WTC11 (cell line): ENCODE measurements around the gene TPD52L2.

ENCODE experiments used
- CBFB ChIP-seq: sonication (generic); formaldehyde crosslinking; IDR thresholded peaks from 2 replicates; pipeline ENCODE4 v1.8.1; 2022; ENCODE audit warnings: mild to moderate bottlenecking, low read depth, missing genetic modification reagents
- ELF4 ChIP-seq: sonication (generic); formaldehyde crosslinking; IDR thresholded peaks from 2 replicates; pipeline ENCODE4 v1.8.1; 2022; ENCODE audit warnings: low read depth, mild to moderate bottlenecking, moderate library complexity, missing genetic modification reagents
- ESRRA ChIP-seq: sonication (generic); formaldehyde crosslinking; IDR thresholded peaks from 2 replicates; pipeline ENCODE4 v1.8.1; 2022; ENCODE audit warnings: mild to moderate bottlenecking, missing genetic modification reagents, borderline replicate concordance
- MYBL2 ChIP-seq: sonication (generic); formaldehyde crosslinking; IDR thresholded peaks from 2 replicates; pipeline ENCODE4 v1.8.1; 2023; ENCODE audit warnings: mild to moderate bottlenecking, moderate library complexity, missing genetic modification reagents
- NFYB ChIP-seq: sonication (generic); formaldehyde crosslinking; conservative IDR thresholded peaks from 2 replicates; pipeline ENCODE4 v1.8.0; 2022; ENCODE audit warnings: low read depth, missing genetic modification reagents
- ZNF121 ChIP-seq: sonication (generic); formaldehyde crosslinking; IDR thresholded peaks from 2 replicates; pipeline ENCODE4 v1.8.0; 2023; ENCODE audit warnings: missing genetic modification reagents
- TF ChIP-seq, protein P1 (sequence below): sonication (generic); formaldehyde crosslinking; IDR thresholded peaks from 2 replicates; pipeline ENCODE4 v1.8.1; 2022; ENCODE audit warnings: mild to moderate bottlenecking, missing genetic modification reagents, moderate library complexity, borderline replicate concordance
- TF ChIP-seq, protein P2 (sequence below): fragments of 200-600 bp; IDR thresholded peaks from 2 replicates; pipeline ENCODE4 v1.8.0; 2022; ENCODE audit warnings: antibody characterized with exemption
- TF ChIP-seq, protein P3 (sequence below): fragments of 250-450 bp; sonication (Bioruptor Pico); IDR thresholded peaks from 2 replicates; pipeline ENCODE4 v2.1.2; 2022; ENCODE audit warnings: mild to moderate bottlenecking, moderate library complexity
- TF ChIP-seq, protein P4 (sequence below): sonication (generic); formaldehyde crosslinking; IDR thresholded peaks from 2 replicates; pipeline ENCODE4 v1.8.0; 2023; ENCODE audit warnings: missing genetic modification reagents
- TF ChIP-seq, protein P5 (sequence below): sonication (generic); formaldehyde crosslinking; IDR thresholded peaks from 2 replicates; pipeline ENCODE4 v1.8.1; 2022; ENCODE audit warnings: low read depth, mild to moderate bottlenecking, moderate library complexity, missing genetic modification reagents, borderline replicate concordance

DNA sequence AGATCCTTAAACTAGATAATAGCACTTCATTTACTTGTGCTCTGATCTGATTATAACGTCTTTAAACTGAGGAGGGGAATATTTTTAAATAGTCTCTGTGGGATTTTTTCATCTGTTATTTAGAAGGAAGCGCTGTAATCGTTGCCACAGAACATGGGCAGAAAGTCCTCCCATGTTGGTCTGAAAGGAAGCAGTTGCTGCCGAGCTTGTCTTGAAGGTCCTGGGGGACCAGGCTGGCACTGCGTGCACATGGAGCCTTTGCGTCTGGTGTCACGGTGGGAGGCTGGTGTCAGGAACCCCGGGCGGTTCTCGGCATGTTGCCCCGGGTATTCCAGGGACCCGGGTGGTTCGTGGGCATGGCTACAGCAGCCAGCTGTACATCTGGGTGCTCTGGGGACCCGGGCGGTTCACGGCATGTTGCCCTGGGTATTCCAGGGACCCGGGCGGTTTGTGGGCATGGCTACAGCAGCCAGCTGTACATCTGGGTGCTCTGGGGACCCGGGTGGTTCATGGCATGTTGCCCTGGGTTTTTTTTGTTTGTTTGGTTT, 11.5 kb downstream of the TPD52L2 start:
- TF ChIP-seq, protein P1, sequence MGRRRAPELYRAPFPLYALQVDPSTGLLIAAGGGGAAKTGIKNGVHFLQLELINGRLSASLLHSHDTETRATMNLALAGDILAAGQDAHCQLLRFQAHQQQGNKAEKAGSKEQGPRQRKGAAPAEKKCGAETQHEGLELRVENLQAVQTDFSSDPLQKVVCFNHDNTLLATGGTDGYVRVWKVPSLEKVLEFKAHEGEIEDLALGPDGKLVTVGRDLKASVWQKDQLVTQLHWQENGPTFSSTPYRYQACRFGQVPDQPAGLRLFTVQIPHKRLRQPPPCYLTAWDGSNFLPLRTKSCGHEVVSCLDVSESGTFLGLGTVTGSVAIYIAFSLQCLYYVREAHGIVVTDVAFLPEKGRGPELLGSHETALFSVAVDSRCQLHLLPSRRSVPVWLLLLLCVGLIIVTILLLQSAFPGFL, result no peak
- TF ChIP-seq CBFB (no peak), ESRRA (CRISPR knock-in tag) (no peak), NFYB (CRISPR knock-in tag) (no peak), ZNF121 (no peak), MYBL2 (CRISPR knock-in tag) (no peak), ELF4 (no peak)
- TF ChIP-seq, protein P2, sequence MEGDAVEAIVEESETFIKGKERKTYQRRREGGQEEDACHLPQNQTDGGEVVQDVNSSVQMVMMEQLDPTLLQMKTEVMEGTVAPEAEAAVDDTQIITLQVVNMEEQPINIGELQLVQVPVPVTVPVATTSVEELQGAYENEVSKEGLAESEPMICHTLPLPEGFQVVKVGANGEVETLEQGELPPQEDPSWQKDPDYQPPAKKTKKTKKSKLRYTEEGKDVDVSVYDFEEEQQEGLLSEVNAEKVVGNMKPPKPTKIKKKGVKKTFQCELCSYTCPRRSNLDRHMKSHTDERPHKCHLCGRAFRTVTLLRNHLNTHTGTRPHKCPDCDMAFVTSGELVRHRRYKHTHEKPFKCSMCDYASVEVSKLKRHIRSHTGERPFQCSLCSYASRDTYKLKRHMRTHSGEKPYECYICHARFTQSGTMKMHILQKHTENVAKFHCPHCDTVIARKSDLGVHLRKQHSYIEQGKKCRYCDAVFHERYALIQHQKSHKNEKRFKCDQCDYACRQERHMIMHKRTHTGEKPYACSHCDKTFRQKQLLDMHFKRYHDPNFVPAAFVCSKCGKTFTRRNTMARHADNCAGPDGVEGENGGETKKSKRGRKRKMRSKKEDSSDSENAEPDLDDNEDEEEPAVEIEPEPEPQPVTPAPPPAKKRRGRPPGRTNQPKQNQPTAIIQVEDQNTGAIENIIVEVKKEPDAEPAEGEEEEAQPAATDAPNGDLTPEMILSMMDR, result no peak
- TF ChIP-seq, protein P3, sequence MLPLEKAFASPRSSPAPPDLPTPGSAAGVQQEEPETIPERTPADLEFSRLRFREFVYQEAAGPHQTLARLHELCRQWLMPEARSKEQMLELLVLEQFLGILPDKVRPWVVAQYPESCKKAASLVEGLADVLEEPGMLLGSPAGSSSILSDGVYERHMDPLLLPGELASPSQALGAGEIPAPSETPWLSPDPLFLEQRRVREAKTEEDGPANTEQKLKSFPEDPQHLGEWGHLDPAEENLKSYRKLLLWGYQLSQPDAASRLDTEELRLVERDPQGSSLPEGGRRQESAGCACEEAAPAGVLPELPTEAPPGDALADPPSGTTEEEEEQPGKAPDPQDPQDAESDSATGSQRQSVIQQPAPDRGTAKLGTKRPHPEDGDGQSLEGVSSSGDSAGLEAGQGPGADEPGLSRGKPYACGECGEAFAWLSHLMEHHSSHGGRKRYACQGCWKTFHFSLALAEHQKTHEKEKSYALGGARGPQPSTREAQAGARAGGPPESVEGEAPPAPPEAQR (CRISPR knock-in tag), result no peak
- TF ChIP-seq, protein P4, sequence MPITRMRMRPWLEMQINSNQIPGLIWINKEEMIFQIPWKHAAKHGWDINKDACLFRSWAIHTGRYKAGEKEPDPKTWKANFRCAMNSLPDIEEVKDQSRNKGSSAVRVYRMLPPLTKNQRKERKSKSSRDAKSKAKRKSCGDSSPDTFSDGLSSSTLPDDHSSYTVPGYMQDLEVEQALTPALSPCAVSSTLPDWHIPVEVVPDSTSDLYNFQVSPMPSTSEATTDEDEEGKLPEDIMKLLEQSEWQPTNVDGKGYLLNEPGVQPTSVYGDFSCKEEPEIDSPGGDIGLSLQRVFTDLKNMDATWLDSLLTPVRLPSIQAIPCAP (CRISPR knock-in tag), result no peak
- TF ChIP-seq, protein P5, sequence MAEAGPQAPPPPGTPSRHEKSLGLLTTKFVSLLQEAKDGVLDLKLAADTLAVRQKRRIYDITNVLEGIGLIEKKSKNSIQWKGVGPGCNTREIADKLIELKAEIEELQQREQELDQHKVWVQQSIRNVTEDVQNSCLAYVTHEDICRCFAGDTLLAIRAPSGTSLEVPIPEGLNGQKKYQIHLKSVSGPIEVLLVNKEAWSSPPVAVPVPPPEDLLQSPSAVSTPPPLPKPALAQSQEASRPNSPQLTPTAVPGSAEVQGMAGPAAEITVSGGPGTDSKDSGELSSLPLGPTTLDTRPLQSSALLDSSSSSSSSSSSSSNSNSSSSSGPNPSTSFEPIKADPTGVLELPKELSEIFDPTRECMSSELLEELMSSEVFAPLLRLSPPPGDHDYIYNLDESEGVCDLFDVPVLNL (CRISPR knock-in tag), result no peak
